K562 (cell line): ENCODE measurements around the gene AZU1. TPM values are rescaled to one million over a fixed set of nuclear protein-coding genes. Genes with fewer than 3 reads are reported as not detected.

ENCODE experiments used
- ATAC-seq: fragments of 200-7000 bp; cut with Tn5 transposase; 3 replicates; pipeline ENCODE4 v1.9.1; 2020; ENCODE audit warnings: moderate library complexity
- BruUV-seq: library from RNA; stranded (reverse); fragments of 400-500 nt; replicated peaks from 2 replicates; lab custom pipeline; 2021; lab: Mats Ljungman, UMichigan
- CTCF ChIA-PET: fragments of 300-600 bp; formaldehyde crosslinking; extraction: SDS; loops from one replicate; lab custom pipeline; 2021; ENCODE audit warnings: low intra/inter-chr PET ratio; lab: Yijun Ruan, JAX
- POLR2A ChIA-PET: fragments of 300-600, 350-650 bp; sonication (Branson Sonifier 250); formaldehyde crosslinking; extraction: SDS; loops from one replicate; lab custom pipeline; 2021; ENCODE audit warnings: antibody characterized with exemption, inconsistent platforms; lab: Yijun Ruan, JAX
- DNase-seq, 4 experiments: peaks; one replicate each; pipeline versions ENCODE4 v3.0.0 to v3.0.0-alpha.2; 2011 to 2018; ENCODE audit warnings: low spot score in 3 of 4, mixed read lengths in 3 of 4; ENCODE audit errors: extremely low read depth in 1 of 4
- FAIRE-seq: peaks from 2 replicates; lab custom pipeline; 2011; peaks lifted over from hg19 to GRCh38; lab: Jason Lieb, UNC
- H2AFZ ChIP-seq: 2 replicates; pipeline ENCODE4 v1.6.0; 2011; ENCODE audit warnings: low read depth, low read length, control low read depth, inconsistent platforms
- H3K27ac ChIP-seq: fragments of 200-600 bp; 3 replicates; pipeline ENCODE4 v1.8.0; 2011; ENCODE audit warnings: low read depth, mild to moderate bottlenecking, control low read depth, inconsistent platforms, low read length, moderate library complexity, mixed read lengths; ENCODE audit errors: extremely low read depth
- H3K27me3 ChIP-seq, 2 experiments: fragments of 300-600 bp in 1 of 2; 2 replicates in 1 of 2; 3 replicates in 1 of 2; pipeline versions ENCODE4 v1.6.0 to v1.8.0; 2011; ENCODE audit warnings: inconsistent platforms in 2 of 2, low read length in 2 of 2, mild to moderate bottlenecking in 1 of 2, mixed read lengths in 1 of 2, moderate library complexity in 1 of 2; ENCODE audit not compliant: control insufficient read depth in 2 of 2, insufficient read depth in 2 of 2
- H3K36me3 ChIP-seq: fragments of 300-600 bp; 3 replicates; pipeline ENCODE4 v1.8.0; 2011; ENCODE audit warnings: mild to moderate bottlenecking, low read length, inconsistent platforms; ENCODE audit not compliant: control insufficient read depth, insufficient read depth
- H3K4me1 ChIP-seq, 2 experiments: fragments of 200-600 bp in 1 of 2; replicated peaks in 1 of 2; 2 replicates in 1 of 2; 3 replicates in 1 of 2; pipeline versions ENCODE4 v1.5.1 to v1.8.0; 2011; ENCODE audit warnings: inconsistent platforms in 2 of 2, low read length in 2 of 2, mild to moderate bottlenecking in 1 of 2, mixed read lengths in 1 of 2, moderate library complexity in 1 of 2; ENCODE audit not compliant: control insufficient read depth in 2 of 2, insufficient read depth in 2 of 2
- H3K4me2 ChIP-seq: 2 replicates; pipeline ENCODE4 v1.6.1; 2011; ENCODE audit warnings: low read length, control low read depth, inconsistent platforms, mixed read lengths; ENCODE audit not compliant: insufficient read depth
- H3K4me3 ChIP-seq: fragments of 200-600 bp; sonication (generic), shearing (Covaris generic); 2 replicates; pipeline ENCODE4 v1.5.1; 2016; ENCODE audit warnings: control low read depth, inconsistent platforms
- H3K79me2 ChIP-seq: fragments of 200-600 bp; 3 replicates; pipeline ENCODE4 v1.8.0; 2011; ENCODE audit warnings: low read length, inconsistent platforms; ENCODE audit not compliant: control insufficient read depth, insufficient read depth
- H3K9ac ChIP-seq, 2 experiments: 2 replicates each; pipeline versions ENCODE4 v1.6.0 to v1.6.1; 2011; ENCODE audit warnings: low read depth in 2 of 2, low read length in 2 of 2, control low read depth in 1 of 2, inconsistent platforms in 1 of 2, mild to moderate bottlenecking in 1 of 2, mixed read lengths in 1 of 2; ENCODE audit not compliant: insufficient read depth in 1 of 2
- H3K9me1 ChIP-seq: one replicate; pipeline ENCODE4 v1.6.0; 2011; ENCODE audit warnings: inconsistent platforms, mild to moderate bottlenecking, low read length, moderate library complexity; ENCODE audit not compliant: control insufficient read depth, insufficient read depth
- H3K9me3 ChIP-seq: replicated peaks from 2 replicates; pipeline ENCODE4 v1.5.1; 2011; ENCODE audit warnings: low read depth, low read length, inconsistent platforms; ENCODE audit not compliant: control insufficient read depth, insufficient read depth
- H4K20me1 ChIP-seq: replicated peaks from 2 replicates; pipeline ENCODE4 v1.6.1; 2011; ENCODE audit warnings: low read length, inconsistent platforms, mixed read lengths; ENCODE audit not compliant: control insufficient read depth, insufficient read depth
- CHD1 ChIP-seq: fragments of 200-600 bp; sonication (generic); IDR thresholded peaks from one replicate; pipeline ENCODE4 v1.6.1; 2012; ENCODE audit warnings: mild to moderate bottlenecking, moderate library complexity, low read length, inconsistent platforms
- CREB1 ChIP-seq, 2 experiments: sonication (generic) in 1 of 2; formaldehyde crosslinking in 1 of 2; IDR thresholded peaks; 2 replicates each; pipeline versions ENCODE4 v1.6.1 to v1.8.0; 2012 to 2022; ENCODE audit warnings: inconsistent platforms in 1 of 2, mild to moderate bottlenecking in 1 of 2, missing genetic modification reagents in 1 of 2, moderate library complexity in 1 of 2
- HCFC1 ChIP-seq: IDR thresholded peaks from 2 replicates; pipeline ENCODE4 v1.6.1; 2012; ENCODE audit warnings: low read depth, low read length, improper control_type of control experiment
- HEY1 ChIP-seq: fragments of 250-450 bp; sonication (Bioruptor Pico); IDR thresholded peaks from 2 replicates; pipeline ENCODE4 v1.5.0; 2020; ENCODE audit warnings: mild to moderate bottlenecking, moderate library complexity, borderline replicate concordance
- MTF1 ChIP-seq: fragments of 250-450 bp; sonication (Bioruptor Pico); IDR thresholded peaks from 2 replicates; pipeline ENCODE4 v1.9.0; 2021; ENCODE audit warnings: moderate library complexity, mild to moderate bottlenecking, inconsistent platforms, borderline replicate concordance
- MYBL2 ChIP-seq, 2 experiments: fragments of 450-650 bp in 1 of 2; sonication (generic) in 1 of 2; formaldehyde crosslinking in 1 of 2; IDR thresholded peaks; 2 replicates each; pipeline versions ENCODE4 v1.6.1 to v1.8.1; 2017 to 2022; ENCODE audit warnings: borderline replicate concordance in 1 of 2, inconsistent platforms in 1 of 2, low read depth in 1 of 2, mild to moderate bottlenecking in 1 of 2, missing genetic modification reagents in 1 of 2, moderate library complexity in 1 of 2
- NR1H2 ChIP-seq: sonication (generic); formaldehyde crosslinking; IDR thresholded peaks from 2 replicates; pipeline ENCODE4 v1.4.0; 2020; ENCODE audit warnings: mild to moderate bottlenecking, missing genetic modification reagents
- SMAD4 ChIP-seq: fragments of 250-450 bp; sonication (Bioruptor Pico); conservative IDR thresholded peaks from 2 replicates; pipeline ENCODE4 v1.8.0; 2021; ENCODE audit warnings: inconsistent platforms, mild to moderate bottlenecking, moderate library complexity
- SMARCA4 ChIP-seq: fragments of 450-650 bp; IDR thresholded peaks from 2 replicates; pipeline ENCODE4 v1.6.1; 2016
- SRSF3 ChIP-seq: fragments of 200-400 bp; formaldehyde crosslinking; IDR thresholded peaks from 2 replicates; pipeline ENCODE4 v1.6.1; 2016; ENCODE audit warnings: mild to moderate bottlenecking, low read length, moderate library complexity; ENCODE audit not compliant: insufficient read depth
- SRSF7 ChIP-seq: fragments of 200-400 bp; formaldehyde crosslinking; optimal IDR thresholded peaks from 2 replicates; pipeline ENCODE3; 2017; ENCODE audit warnings: mild to moderate bottlenecking, low read depth, low read length
- TARDBP ChIP-seq: fragments of 450-650 bp; IDR thresholded peaks from 2 replicates; pipeline ENCODE4 v1.6.1; 2016
- ZFP36 ChIP-seq: fragments of 150-350 bp; IDR thresholded peaks from 2 replicates; pipeline ENCODE4 v1.6.1; 2018; ENCODE audit warnings: low read length, low read depth; ENCODE audit not compliant: partially characterized antibody
- ZNF174 ChIP-seq: fragments of 250-450 bp; sonication (Bioruptor Pico); IDR thresholded peaks from 2 replicates; pipeline ENCODE4 v1.4.0; 2020; ENCODE audit warnings: mild to moderate bottlenecking
- ZNF23 ChIP-seq: fragments of 250-450 bp; sonication (Bioruptor Pico); IDR thresholded peaks from 2 replicates; pipeline ENCODE4 v1.4.0; 2020; ENCODE audit warnings: mild to moderate bottlenecking
- WGBS: fragments of 100-300 bp; shearing (Covaris generic); methylation state at CpG from one replicate; pipeline ENCODE4 v1.1.6; 2016; ENCODE audit warnings: low coverage, mixed read lengths; ENCODE audit not compliant: insufficient coverage; ENCODE audit errors: missing lambda C conversion rate; 5-methylcytosine and 5-hydroxymethylcytosine counted together
- in situ Hi-C: fragments of 300-500 bp; cut with MboI; formaldehyde crosslinking; loops from 4 replicates; pipeline ENCODE4 v1.15.0; 2018; ENCODE audit warnings: inconsistent platforms, mixed read lengths
- intact Hi-C: fragments of 100-400 bp; cut with micrococcal nuclease; formaldehyde crosslinking; loops from 2 replicates; pipeline ENCODE4 v1.14.2; 2022
- polyA plus RNA-seq, 8 experiments: library from polyadenylated mRNA; depleted of rRNA in 4 of 8; stranded (reverse) in 5 of 8; unstranded in 3 of 8; fragments of >200 nt; fragmentation: Nextera tagmentation in 2 of 8; fragmentation: Illumina TruSeq in 1 of 8; extraction: Ambion mirVana in 2 of 8; extraction: Trizol in 1 of 8; gene quantifications; 2 replicates each; pipeline versions ENCODE4 v1.2.1 to v1.2.3, GENCODE V29; 2011 to 2014; ENCODE audit warnings: inconsistent platforms in 1 of 8, missing spikeins in 1 of 8
- total RNA-seq, 7 experiments: library from RNA; depleted of rRNA in 6 of 7; stranded (reverse); fragments of >200 nt in 6 of 7; fragmentation: Illumina TruSeq in 2 of 7; extraction: Trizol in 2 of 7; gene quantifications; 2 replicates each; pipeline versions ENCODE4 v1.2.1 to v1.2.3, GENCODE V29; 2011 to 2021; ENCODE audit warnings: low replicate concordance in 1 of 7
- TF ChIP-seq, protein P1 (sequence below), 2 experiments: fragments of 450-650 bp; IDR thresholded peaks; 2 replicates each; pipeline ENCODE4 v1.6.1; 2018; ENCODE audit warnings: mild to moderate bottlenecking in 2 of 2, low read depth in 1 of 2; ENCODE audit not compliant: partially characterized antibody in 2 of 2
- TF ChIP-seq, protein P2 (sequence below): fragments of 250-450 bp; sonication (Bioruptor Pico); IDR thresholded peaks from 2 replicates; pipeline ENCODE4 v1.5.0; 2020; ENCODE audit warnings: mild to moderate bottlenecking, borderline replicate concordance

Gene AZU1
- total and polyA plus RNA-seq, 9 of the 15 experiments (the other 6 are each of a cell fraction or from before 2014, with no cell fraction given): 0.29 to 1.9 (median 0.59) TPM; not detected in 3

- in situ Hi-C loops: no loop called here
- Histone ChIP-seq H3K9me1 (no peaks in the 10 kb centered on the region), H3K36me3 (no peaks in the 10 kb centered on the region), H3K4me3 (no peak overlapping the region), H3K4me2 (no peak overlapping the region), H3K27ac (no peak overlapping the region), H3K79me2 (no peaks in the 10 kb centered on the region), H3K9me3 (no peaks in the 10 kb centered on the region), H3K27me3 (no peaks in the 10 kb centered on the region), H2AFZ (no peak overlapping the region), H4K20me1 (no peaks in the 10 kb centered on the region), H3K9ac (no peak overlapping the region; a peak in 1 of 4 replicates), H3K4me1 (peaks cover 0 to 29% of the 10 kb centered on the region in 2 experiments; a peak in 2 of 5 replicates)
- POLR2A ChIA-PET: interaction anchor here (0.7 to 0.8 kb wide), 2 partner anchors 9 to 77 kb away, joined by 3 read pairs; no protein-coding TSS in a partner anchor
- ATAC-seq (no peak), DNase-seq (no peak), FAIRE-seq (no peak)
- 85% methylated on average over 11 of the region's 15 CpGs for WGBS
- CTCF ChIA-PET: no interaction called here
- intact Hi-C loops: no loop called here
- BruUV-seq: no TSS peak
- TF ChIP-seq TARDBP: no peak
- TF ChIP-seq CREB1 (IDR thresholded peaks at IDR 0.05): no peak
- no peak for TF ChIP-seq CREB1 (CRISPR knock-in tag; IDR thresholded peaks at IDR 0.05)
- TF ChIP-seq HCFC1: no peak
- TF ChIP-seq ZNF23 (CRISPR knock-in tag): no peak
- no peak for TF ChIP-seq SMARCA4
- no peak for TF ChIP-seq ZNF174 (CRISPR knock-in tag)
- no peak for TF ChIP-seq HEY1 (CRISPR knock-in tag)
- no peak for TF ChIP-seq NR1H2 (CRISPR knock-in tag)
- no peak for TF ChIP-seq ZFP36
- TF ChIP-seq CHD1: no peak
- no peak for TF ChIP-seq SRSF3
- TF ChIP-seq, protein P1, sequence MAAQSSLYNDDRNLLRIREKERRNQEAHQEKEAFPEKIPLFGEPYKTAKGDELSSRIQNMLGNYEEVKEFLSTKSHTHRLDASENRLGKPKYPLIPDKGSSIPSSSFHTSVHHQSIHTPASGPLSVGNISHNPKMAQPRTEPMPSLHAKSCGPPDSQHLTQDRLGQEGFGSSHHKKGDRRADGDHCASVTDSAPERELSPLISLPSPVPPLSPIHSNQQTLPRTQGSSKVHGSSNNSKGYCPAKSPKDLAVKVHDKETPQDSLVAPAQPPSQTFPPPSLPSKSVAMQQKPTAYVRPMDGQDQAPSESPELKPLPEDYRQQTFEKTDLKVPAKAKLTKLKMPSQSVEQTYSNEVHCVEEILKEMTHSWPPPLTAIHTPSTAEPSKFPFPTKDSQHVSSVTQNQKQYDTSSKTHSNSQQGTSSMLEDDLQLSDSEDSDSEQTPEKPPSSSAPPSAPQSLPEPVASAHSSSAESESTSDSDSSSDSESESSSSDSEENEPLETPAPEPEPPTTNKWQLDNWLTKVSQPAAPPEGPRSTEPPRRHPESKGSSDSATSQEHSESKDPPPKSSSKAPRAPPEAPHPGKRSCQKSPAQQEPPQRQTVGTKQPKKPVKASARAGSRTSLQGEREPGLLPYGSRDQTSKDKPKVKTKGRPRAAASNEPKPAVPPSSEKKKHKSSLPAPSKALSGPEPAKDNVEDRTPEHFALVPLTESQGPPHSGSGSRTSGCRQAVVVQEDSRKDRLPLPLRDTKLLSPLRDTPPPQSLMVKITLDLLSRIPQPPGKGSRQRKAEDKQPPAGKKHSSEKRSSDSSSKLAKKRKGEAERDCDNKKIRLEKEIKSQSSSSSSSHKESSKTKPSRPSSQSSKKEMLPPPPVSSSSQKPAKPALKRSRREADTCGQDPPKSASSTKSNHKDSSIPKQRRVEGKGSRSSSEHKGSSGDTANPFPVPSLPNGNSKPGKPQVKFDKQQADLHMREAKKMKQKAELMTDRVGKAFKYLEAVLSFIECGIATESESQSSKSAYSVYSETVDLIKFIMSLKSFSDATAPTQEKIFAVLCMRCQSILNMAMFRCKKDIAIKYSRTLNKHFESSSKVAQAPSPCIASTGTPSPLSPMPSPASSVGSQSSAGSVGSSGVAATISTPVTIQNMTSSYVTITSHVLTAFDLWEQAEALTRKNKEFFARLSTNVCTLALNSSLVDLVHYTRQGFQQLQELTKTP (IDR thresholded peaks at IDR 0.05; ENCODE audit: low read depth in 1 of 2, partially characterized antibody in 2 of 2): no peak
- TF ChIP-seq SRSF7: no peak
- TF ChIP-seq, protein P2, sequence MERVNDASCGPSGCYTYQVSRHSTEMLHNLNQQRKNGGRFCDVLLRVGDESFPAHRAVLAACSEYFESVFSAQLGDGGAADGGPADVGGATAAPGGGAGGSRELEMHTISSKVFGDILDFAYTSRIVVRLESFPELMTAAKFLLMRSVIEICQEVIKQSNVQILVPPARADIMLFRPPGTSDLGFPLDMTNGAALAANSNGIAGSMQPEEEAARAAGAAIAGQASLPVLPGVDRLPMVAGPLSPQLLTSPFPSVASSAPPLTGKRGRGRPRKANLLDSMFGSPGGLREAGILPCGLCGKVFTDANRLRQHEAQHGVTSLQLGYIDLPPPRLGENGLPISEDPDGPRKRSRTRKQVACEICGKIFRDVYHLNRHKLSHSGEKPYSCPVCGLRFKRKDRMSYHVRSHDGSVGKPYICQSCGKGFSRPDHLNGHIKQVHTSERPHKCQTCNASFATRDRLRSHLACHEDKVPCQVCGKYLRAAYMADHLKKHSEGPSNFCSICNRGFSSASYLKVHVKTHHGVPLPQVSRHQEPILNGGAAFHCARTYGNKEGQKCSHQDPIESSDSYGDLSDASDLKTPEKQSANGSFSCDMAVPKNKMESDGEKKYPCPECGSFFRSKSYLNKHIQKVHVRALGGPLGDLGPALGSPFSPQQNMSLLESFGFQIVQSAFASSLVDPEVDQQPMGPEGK (CRISPR knock-in tag): no peak
- TF ChIP-seq SMAD4 (CRISPR knock-in tag): no peak
- TF ChIP-seq MYBL2 (IDR thresholded peaks at IDR 0.05; ENCODE audit: low read depth): no peak
- no peak for TF ChIP-seq MYBL2 (CRISPR knock-in tag; IDR thresholded peaks at IDR 0.05; ENCODE audit: borderline replicate concordance)
- no peak for TF ChIP-seq MTF1 (CRISPR knock-in tag)
Observed at GRCh38 chr19:780935-781334, 46.7 kb upstream of the AZU1 start.
